Placental pericyte (primary cell): Measurements from ENCODE around the gene DLL1. TPM values are rescaled to one million over a fixed set of nuclear protein-coding genes. Genes with fewer than 3 reads are reported as not detected.

Source experiments
- small RNA-seq: library from RNA; depleted of rRNA; stranded (forward); fragments of <200 nt; gene quantifications from one replicate; pipeline ENCODE3, GENCODE V24; 2012; ENCODE audit warnings: low replicate concordance
- total RNA-seq: library from RNA; depleted of rRNA; stranded (reverse); fragments of >200 nt; gene quantifications from 2 replicates; pipeline ENCODE4 v1.2.3, GENCODE V29; 2012

Gene DLL1, protein sequence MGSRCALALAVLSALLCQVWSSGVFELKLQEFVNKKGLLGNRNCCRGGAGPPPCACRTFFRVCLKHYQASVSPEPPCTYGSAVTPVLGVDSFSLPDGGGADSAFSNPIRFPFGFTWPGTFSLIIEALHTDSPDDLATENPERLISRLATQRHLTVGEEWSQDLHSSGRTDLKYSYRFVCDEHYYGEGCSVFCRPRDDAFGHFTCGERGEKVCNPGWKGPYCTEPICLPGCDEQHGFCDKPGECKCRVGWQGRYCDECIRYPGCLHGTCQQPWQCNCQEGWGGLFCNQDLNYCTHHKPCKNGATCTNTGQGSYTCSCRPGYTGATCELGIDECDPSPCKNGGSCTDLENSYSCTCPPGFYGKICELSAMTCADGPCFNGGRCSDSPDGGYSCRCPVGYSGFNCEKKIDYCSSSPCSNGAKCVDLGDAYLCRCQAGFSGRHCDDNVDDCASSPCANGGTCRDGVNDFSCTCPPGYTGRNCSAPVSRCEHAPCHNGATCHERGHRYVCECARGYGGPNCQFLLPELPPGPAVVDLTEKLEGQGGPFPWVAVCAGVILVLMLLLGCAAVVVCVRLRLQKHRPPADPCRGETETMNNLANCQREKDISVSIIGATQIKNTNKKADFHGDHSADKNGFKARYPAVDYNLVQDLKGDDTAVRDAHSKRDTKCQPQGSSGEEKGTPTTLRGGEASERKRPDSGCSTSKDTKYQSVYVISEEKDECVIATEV
- 0.22 and 0.86 TPM in 2 replicates for total RNA-seq

GRCh38 chr6:170290296-170291128 lies at the start of gene DLL1:
TSS of gene DLL1 (minus strand) at chr6:170291078. CDS start at chr6:170290139, 939 bp downstream.

DNA sequence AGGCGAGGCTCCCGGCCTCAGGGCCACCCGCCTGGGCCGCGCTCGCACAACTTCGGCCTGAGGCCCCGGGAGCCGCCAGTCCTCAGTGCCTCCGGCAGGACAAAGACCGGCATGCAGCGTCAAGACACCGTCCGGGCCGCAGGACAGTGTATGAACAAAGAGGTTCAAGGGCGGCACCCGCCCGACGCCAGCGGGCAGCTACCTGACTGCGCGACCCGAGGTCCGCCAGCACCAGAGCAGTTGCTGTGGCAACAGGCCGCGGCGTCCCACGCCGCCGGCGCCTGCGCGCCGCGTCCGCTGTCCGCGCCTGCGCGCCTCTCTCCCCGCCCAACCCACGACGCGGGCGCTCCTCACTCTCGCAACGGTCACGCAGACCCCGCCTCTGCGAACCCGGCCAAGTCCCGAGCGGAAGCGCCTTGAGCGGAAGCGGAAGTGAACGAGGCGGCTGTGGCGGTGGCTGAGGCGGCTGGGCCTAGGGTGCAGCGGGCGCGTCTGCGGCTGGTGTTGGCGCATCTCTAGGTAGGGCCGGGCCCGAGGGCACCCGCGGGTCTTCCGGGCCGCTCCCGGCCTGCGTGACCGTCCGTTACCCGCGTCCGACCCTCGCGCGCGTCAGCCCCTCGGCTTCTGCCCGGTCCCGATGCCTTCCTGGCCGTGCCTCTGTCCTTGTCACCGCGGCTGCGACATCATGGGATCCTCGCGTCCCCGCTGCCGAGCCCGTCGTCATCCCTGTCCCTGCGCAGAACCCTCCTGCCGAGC lies 15.6 kb upstream of the DLL1 start, which contains the start of gene FAM120B:
Gene FAM120B (plus strand): TSS at position 435 of the 756 bp plus-strand sequence. CDS start 10,633 bp downstream, outside the sequence.

Small RNA genes lying within 50 kb of the gene (small RNA-seq; reads per million reads assigned to genes)
- gene MIR4644 = not detected

Other genes with a start within 250 kb of the DLL1 start
- gene FAM120B, start 15.7 kb upstream of the DLL1 start, total RNA-seq = 13.8 and 21.6 TPM in 2 replicates